PC-3 (cell line): ENCODE data around the gene ZNF708.

Source experiments
- CTCF ChIP-seq: fragments of 300-600 bp; sonication (generic); conservative IDR thresholded peaks from 2 replicates; pipeline ENCODE4 v1.5.1; 2017; ENCODE audit warnings: antibody characterized with exemption, low read depth, mild to moderate bottlenecking, low read length
- EZH2phosphoT487 ChIP-seq: fragments of 300-600 bp; sonication (generic); IDR thresholded peaks from 2 replicates; pipeline ENCODE4 v1.6.1; 2018; ENCODE audit warnings: mild to moderate bottlenecking, antibody characterized with exemption, low read length, borderline replicate concordance

- TF ChIP-seq CTCF = no peak
- no peak for TF ChIP-seq EZH2phosphoT487
These were observed 59.4 kb downstream of the ZNF708 start for GRCh38 chr19:21269813-21270212.
